GM18520 (cell line): ENCODE measurements around the gene SH3PXD2A.

Experiments used
- ATAC-seq: cut with Tn5 transposase; IDR thresholded peaks from one replicate; pipeline ENCODE4 v1.9.1; 2021; ENCODE audit not compliant: unreplicated experiment

The SH3PXD2A gene

GRCh38 chr10:103729851-103730250 lies 125.5 kb downstream of the SH3PXD2A start:
- no peak for ATAC-seq

DNA sequence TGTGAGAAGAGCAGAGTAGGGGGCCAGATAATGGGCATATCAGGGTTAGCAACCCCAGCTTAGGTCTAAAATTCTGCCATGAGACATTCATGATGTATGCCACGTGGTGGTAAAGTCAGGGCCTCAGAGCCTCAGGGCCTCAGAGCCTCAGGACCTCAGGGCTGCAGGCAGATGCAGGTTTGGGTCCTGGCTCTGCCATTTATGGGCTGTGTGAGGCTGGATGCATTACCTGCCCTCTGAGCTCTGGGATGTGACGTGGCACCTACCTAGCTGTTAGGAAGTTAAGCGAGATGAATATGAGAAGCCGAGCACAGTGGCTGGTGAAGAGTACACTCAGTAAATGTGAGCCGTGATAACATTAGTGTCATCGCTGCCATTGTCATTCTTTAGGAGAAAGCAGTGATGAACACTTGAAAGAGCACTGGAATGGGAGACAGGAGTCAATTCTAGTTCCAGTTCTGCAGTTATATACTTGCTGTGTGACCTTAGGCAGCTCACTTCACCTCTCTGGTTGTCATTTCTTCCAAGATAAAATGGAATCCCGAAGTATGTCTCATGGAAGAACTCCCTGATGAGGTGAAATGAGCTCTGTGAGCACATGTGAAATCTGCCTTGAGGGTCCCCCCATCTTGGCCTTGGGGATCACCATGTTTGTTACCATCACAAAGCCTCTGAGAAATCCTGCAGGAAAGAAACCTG lies 127.2 kb downstream of the SH3PXD2A start:
- no peak for ATAC-seq

GRCh38 chr10:103727546-103727963 lies 127.8 kb downstream of the SH3PXD2A start:
- ATAC-seq, result no peak

DNA sequence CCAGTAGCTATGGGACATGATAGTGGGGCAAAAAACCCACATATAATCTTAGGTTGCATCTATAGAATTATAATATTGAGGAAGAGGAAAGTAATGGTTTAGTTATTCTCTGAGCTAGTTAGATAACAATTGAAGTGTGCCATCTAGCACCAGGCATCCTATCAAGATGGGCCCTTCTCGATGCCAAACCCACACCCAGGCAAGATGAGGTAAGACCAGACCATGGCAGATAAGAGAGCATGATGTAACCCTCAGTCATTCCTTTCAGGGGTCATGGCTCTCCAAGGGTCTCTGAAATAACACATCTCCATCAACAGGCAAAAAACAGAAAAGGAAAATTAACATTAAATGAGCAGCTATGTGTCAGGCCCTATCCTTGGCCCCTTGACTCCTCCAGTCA lies 128.7 kb downstream of the SH3PXD2A start:
- ATAC-seq, result no peak

GRCh38 chr10:103725242-103725641 lies 130.1 kb downstream of the SH3PXD2A start:
- ATAC-seq, result no peak

- ATAC-seq, result no peak
These were observed 130.6 kb downstream of the SH3PXD2A start for GRCh38 chr10:103724771-103725170.

DNA sequence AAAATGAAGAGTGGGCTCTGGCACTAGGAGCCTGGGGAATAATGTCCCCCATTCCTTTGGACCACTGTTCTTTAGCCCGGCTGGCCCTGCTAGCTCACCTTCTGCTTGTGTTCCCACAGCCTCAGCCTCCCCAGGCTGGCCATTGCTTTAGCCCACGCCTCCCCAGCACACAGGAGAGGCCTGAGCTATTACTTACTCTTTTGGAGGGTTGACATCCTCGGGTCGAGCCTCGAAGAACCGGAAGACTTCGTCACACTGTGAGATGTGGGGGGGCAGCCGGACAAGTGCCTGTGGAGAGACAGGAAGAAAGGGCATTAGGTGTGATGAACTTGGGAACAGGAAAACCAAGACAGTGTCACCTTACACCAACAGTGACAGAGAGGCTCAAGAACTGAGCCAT lies 131.3 kb downstream of the SH3PXD2A start:
- no peak for ATAC-seq

- ATAC-seq, result no peak
These were observed 131.8 kb downstream of the SH3PXD2A start for GRCh38 chr10:103723557-103723956.

DNA sequence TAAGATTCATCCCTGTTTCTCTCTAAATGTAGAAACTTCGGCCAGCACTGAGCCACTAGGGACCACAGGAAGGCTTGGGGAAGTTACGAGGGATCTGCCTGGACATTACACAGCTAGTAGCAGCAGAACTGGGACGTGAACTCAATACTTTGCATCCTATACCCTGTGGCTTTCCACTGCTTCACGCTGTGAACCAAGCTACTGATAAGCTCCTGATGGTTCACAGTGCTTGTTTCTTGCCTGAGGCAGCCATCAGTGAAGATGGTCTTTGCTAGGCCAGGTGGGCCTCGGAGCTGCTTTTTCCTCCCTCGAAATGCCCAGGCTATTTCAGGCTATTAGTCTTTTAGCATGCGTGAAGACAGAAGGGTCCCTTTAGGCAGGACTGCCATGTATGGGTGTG lies 132.7 kb downstream of the SH3PXD2A start:
- no peak for ATAC-seq

GRCh38 chr10:103720964-103721335 lies 134.4 kb downstream of the SH3PXD2A start:
- no peak for ATAC-seq

GRCh38 chr10:103720328-103720963 lies 134.9 kb downstream of the SH3PXD2A start:
- no peak for ATAC-seq

DNA sequence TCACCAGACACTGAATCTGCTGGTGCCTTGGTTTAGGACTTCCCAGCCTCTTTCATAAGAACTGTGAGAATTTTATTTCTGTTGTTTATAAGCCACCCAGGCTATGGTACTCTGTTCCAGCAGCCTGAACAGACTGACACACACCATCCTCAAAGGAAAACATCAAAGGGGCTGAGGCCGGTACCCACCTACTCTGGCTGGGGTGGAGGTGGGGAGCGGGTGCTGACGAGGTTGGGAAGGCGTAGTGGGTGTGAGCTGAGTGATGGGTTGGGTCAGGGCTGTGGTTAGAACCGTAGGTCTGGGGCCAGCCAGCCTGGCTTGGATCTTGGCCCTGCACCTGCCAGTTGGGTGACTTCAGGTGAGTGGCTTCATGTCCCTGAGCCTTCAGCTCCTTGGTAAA lies 136.3 kb downstream of the SH3PXD2A start:
- no peak for ATAC-seq

- ATAC-seq, result no peak
These were observed 137.1 kb downstream of the SH3PXD2A start for GRCh38 chr10:103718247-103718620.

DNA sequence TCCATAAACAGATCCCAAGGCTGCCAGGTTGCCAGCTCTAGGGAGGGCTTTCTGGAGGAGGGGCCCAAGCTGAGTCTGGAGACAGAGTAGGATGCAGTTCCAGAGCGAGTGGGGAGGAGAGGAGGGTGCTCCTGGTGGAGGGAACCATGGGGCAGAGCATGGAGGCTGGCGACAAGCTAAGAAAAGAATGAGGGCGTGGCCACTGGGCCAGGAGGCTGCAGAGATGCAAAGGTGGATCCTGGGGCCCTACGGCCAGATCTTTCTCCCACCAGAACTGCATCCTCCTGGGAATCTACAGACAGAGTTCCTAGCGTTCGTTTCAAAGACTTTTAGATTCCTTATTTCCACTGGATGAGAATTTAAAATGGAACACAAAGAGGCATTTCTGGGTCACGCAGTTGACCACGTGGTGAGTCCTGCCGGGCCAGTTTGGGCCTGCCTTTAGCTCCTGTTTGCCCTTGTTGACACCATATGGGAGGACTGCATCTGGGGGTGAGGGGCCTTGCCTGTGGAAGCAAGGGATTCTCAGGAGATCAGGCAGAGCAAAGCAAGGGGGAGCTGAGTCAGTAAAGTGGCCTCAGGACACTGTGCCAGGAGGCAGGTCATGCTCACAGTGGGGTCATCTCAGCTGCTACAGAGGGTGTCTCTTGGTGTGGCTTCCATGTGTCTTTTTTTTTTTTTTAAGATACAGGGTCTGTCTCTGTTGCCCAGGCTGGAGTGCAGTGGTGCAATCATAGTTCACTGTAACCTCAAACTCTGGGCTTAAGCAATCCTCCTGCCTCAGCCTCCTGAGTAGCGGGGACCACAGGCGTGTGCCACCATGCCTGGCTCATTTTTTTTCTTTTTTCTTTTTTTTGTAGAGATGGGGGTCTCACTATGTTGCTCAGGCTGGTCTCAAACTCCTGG lies 137.8 kb downstream of the SH3PXD2A start:
- ATAC-seq, result no peak

- ATAC-seq, result no peak
These were observed 138.9 kb downstream of the SH3PXD2A start for GRCh38 chr10:103716206-103717160.

GRCh38 chr10:103715430-103715829 lies 139.9 kb downstream of the SH3PXD2A start:
- no peak for ATAC-seq

DNA sequence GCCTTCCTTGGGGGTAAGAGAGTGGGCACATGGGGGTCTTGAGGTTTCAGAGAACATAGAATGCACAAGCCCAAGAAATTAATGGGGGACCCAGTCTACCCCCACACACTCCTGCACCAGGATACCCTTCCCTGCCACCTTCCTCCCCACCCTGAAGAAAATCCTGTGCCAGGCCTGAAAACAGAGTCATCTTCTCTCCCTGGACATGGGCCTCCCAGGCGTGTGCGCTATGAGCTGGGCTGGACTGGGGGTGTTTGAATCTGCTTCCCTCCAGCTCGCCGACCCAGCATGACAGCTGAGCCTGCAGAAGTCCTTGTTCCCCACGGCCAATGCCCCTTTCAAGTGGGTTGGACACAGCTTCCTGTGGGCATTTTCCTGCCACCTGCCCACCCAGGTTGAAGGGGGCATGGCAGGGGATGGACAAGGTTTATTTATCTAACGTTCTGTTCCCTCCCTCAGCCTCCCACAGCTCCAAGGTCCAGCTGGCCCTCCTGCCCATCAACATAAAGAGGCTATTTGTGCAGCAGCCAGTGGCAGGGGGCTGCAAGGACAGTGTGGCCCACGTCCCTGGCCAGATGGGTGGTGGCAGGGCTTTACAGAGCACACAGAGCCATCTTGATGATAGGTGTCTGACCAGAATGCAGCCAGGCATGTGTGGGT lies 141.0 kb downstream of the SH3PXD2A start:
- no peak for ATAC-seq

GRCh38 chr10:103713676-103714075 lies 141.7 kb downstream of the SH3PXD2A start:
- ATAC-seq, result no peak

DNA sequence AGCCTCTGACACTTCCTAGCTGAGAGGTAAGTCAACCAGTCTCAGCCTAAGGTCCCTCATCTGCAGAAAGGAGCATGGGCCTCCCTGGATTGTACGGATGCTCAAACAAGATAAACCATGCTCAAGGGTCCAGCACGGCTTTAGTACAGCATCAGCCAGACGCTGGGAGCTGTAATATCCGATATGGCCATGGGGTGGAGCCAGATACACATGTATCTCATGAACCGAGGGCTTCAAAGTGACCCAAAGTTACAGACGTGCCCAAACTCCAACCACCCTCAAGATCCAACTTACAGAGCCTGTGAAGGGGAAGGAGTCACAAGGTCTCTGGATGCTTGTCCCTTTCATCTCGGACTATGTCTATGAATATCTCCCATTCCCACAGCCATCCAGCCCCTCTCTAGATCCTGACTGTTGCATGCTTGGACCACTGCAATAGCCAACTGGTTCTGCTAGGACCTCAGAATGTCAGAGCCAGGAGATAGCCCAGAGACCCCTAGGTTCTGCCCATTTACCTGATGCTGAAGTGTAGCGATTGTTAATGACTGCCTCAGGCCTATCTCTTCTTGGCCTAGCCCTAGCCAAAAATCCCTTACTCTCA lies 142.4 kb downstream of the SH3PXD2A start:
- ATAC-seq, result no peak

DNA sequence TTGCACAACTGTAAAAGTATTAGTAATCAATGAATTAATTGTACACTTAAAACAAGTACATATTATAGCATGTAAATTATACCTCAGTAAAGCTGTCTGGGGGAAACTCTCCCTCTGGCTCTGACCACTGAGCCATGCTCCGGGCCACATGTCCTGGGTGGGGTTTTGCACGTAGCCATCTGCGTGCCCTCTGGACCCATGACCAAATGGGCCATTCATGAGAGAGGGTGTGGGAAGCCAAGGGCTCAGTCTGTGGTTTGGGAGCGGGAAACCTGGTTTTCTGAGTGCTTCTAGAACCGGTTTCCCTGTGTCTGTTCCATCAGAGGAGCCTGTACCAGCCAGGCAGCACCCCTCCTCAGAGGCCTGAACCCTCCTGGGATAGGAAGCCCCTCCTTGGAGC lies 143.2 kb downstream of the SH3PXD2A start:
- ATAC-seq, result no peak
